Activated T-cell treated with anti-CD3 and anti-CD28 coated beads, Interleukin-2, amount 50 U/mL, for 48 hours (primary cell): ENCODE measurements around the gene HAPLN2.

Experiments used
- DNase-seq, 2 experiments: peaks; one replicate each; pipeline ENCODE4 v3.0.0-alpha.2; 2020

The HAPLN2 gene

GRCh38 chr1:156646738-156647211 is 27.6 kb downstream of the HAPLN2 start:
- DNase-seq = no peak

- DNase-seq = no peak
Measured at GRCh38 chr1:156647351-156647750, 28.1 kb downstream of the HAPLN2 start.

DNA sequence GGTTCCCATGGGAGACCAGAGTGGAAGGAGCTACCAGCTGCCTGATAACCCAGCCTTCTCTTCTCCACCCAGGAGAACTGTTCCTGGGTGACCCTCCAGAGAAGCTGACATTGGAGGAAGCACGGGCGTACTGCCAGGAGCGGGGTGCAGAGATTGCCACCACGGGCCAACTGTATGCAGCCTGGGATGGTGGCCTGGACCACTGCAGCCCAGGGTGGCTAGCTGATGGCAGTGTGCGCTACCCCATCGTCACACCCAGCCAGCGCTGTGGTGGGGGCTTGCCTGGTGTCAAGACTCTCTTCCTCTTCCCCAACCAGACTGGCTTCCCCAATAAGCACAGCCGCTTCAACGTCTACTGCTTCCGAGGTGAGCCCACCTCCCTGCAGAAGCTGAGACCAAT is 29.3 kb downstream of the HAPLN2 start:
- DNase-seq = no peak

DNA sequence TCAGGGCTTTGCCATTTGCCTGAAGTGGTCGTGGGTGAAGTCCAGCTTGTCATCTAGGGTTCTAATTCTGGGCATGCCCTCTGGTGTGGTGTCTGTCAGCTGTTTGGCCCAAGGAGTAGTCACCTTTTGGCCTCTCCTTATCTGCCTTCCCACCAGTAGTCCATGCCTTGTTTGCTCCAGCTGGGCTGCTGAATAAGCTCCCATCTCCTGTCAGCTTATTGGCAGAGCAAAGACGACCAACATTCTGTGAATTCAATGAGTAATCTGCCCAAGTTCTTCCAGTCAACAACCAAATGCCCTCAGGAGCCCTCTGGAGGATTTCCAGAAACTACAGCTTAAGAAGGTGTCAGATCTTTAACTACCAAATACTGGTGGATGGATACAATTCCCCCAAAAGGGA is 29.7 kb downstream of the HAPLN2 start:
- DNase-seq = no peak

DNA sequence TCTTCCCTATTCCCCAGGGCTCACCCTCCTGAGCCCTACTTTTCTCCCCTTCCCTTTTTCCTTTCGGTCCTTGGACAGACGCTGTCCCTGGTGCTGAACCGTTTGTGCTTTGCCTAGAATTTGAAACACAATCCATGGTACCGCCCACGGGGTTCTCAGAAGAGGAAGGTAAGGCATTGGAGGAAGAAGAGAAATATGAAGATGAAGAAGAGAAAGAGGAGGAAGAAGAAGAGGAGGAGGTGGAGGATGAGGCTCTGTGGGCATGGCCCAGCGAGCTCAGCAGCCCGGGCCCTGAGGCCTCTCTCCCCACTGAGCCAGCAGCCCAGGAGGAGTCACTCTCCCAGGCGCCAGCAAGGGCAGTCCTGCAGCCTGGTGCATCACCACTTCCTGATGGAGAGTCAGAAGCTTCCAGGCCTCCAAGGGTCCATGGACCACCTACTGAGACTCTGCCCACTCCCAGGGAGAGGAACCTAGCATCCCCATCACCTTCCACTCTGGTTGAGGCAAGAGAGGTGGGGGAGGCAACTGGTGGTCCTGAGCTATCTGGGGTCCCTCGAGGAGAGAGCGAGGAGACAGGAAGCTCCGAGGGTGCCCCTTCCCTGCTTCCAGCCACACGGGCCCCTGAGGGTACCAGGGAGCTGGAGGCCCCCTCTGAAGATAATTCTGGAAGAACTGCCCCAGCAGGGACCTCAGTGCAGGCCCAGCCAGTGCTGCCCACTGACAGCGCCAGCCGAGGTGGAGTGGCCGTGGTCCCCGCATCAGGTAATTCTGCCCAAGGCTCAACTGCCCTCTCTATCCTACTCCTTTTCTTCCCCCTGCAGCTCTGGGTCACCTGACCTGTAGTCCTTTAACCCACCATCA is 33.1 kb downstream of the HAPLN2 start:
- DNase-seq = no peak

- no peak for DNase-seq
Measured at GRCh38 chr1:156652992-156653355, 33.8 kb downstream of the HAPLN2 start.

- no peak for DNase-seq
Measured at GRCh38 chr1:156654700-156655099, 35.5 kb downstream of the HAPLN2 start.

DNA sequence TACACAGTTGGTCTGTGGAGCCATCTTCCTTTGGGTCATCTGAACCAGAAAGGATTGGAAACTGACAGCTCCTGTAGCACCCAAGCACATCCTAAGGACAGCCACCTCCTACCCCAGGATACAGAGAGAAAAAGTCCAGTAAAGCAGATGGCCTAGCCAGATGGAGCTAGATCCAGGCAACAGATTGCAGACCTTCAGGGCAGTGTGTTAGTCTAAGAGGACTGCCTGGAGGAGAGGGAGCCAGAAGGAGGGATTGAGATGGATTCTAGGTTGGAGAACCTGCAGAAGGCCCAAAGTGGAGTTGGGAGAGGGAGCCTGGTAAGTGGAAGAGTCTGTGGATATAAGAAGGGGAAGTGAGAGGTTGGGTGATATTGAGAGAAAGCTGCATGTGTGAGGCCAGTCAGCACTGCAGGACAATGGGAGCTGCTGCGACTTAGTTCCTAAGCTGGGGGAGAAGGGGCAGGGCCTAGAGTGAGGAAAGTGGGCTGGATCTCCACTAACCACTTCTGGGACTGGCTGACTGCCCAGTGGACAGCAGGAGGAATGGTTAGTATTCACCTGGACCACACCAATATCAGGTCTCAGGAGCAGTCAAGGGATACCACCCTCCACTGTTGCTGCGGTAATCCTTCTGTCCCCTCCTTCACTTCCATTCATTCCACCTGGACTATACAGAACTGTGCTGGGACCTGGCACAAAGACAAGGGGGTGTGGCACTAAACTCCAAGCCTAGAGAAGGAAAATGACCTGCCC is 36.1 kb downstream of the HAPLN2 start:
- DNase-seq = no peak

DNA sequence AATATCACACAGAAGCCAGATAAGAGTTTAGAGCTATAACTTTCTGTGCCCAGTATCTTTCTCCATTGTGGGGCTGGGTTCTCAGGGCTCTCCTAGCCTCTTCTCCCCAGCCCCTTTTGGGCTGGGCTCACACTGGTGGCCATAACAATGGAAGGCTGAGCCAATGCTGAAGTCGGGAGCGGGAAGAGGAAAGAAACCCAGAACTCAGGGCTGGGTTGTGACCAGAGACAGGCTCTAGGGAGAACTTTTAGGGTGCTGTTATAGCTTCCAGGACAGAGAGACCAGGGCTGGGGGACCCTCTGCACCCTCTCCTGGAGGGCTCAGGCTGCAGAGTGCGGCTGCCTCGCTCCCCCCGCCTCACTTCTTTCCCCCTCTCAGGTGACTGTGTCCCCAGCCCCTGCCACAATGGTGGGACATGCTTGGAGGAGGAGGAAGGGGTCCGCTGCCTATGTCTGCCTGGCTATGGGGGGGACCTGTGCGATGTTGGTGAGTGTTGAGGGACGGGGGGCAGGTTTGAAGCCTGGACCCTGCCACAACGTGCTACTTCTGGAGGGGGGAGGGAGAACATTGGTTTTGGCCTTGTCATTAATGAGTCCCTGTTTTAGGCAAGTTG is 36.8 kb downstream of the HAPLN2 start:
- no peak for DNase-seq

GRCh38 chr1:156656806-156657740 is 37.9 kb downstream of the HAPLN2 start:
- peak; percentile 85 to 88 for DNase-seq

DNA sequence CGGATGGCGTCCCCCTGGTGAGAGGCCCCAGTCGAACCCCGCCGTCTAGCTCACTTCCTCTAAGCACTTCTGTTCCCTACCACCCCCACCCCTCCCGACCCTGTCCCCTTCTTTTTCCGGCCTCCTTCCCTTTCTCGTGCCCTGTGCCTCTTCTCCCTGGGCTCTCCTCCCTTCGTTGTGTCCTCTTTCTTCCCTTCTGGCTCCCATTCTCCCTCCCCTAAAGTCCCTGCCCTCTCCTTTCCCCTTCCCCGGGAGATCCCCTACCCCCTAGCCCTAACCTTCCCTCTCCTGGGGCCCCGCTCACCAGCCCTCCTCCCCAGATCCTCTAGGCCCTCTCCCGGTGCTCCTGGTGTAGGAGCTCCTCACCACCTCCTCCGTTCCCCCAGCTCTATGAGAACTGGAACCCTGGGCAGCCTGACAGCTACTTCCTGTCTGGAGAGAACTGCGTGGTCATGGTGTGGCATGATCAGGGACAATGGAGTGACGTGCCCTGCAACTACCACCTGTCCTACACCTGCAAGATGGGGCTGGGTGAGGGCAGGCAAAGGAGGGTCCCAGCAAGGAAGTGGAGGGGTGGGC is 38.6 kb downstream of the HAPLN2 start:
- peak in 1 of 2 experiments; percentile 31 for DNase-seq

DNA sequence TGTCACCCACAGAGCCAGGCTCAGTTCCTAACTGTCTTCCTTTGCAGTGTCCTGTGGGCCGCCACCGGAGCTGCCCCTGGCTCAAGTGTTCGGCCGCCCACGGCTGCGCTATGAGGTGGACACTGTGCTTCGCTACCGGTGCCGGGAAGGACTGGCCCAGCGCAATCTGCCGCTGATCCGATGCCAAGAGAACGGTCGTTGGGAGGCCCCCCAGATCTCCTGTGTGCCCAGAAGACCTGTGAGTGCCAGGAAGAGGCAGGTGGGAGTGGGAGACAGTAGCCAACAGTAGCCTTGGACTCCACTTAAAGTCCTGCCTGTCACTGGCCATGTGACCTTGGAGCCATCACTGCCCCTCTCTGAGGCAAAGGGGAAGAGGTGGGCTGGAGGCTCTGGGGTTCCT is 39.3 kb downstream of the HAPLN2 start:
- no peak for DNase-seq

GRCh38 chr1:156658945-156659574 is 39.8 kb downstream of the HAPLN2 start:
- DNase-seq = no peak

- no peak for DNase-seq
Measured at GRCh38 chr1:156659661-156659987, 40.4 kb downstream of the HAPLN2 start.

DNA sequence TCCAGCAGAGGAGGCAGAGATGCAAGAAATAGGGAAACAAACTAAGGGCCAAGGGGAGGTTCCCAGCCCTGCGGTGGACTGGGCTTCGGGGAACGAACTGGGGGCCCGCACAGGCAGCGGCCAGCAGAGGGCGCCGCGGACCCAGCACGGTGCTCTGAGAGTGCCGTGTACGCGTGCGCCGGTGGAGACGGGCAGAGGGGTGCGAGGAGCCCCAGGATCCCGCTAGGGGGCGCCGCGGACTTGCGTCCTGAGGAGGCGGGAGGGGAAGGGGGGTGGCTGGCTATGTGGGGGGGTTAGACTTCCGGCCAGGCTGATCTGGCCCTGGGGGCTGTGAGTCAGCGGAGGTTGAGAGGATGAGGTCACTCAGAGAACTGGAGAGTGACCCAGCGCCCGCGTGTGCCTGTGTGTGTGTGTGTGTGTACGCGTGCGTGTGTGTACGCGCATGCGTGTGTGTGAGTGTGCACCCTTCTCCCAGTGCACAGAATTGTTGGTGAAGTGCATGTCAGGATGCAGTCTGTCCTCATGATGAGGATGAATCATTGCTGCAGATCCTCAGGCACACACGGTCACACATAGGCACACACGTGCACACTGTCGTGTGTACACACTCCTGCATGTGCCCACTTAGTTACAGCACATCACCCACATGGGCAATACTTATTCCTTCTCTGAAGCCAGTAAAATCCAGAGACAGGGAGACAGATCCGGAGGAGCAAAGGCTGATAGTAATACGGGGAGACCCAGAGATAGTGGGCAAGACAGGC is 41.0 kb downstream of the HAPLN2 start:
- DNase-seq = peak; percentile 96 to 97

DNA sequence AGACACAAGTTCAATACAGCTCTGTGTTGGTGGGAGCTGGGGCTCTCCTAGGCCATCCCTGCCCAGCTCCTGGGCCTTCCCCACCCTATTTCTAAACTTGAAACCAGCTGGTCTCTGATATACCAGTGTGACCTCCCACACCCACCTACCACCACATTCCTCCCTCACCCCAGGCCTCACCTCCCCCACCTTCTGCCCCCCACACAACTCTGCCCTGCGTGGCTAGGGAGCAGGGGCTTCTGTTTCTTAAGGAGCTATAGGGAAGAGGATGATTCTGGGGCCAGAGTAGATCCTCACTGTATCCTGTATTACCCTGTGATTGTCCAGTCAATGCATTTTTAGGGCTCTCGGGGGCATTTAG is 41.5 kb downstream of the HAPLN2 start:
- DNase-seq = no peak

- DNase-seq = no peak
Measured at GRCh38 chr1:156662005-156662799, 43.0 kb downstream of the HAPLN2 start.

DNA sequence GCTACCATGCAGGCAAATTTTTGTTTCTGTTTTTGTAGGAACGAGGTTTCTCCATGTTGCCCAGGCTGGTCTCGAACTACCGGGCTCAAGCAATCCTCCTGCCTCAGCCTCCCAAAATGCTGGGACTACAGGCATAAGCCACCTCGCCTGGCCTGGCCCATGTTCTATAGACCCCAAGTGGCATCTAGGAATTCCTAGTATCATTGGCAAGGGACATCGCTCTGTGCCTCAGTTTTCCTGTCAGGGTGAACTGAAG is 43.5 kb downstream of the HAPLN2 start:
- DNase-seq = no peak

- DNase-seq = no peak
Measured at GRCh38 chr1:156663178-156663577, 44.0 kb downstream of the HAPLN2 start.

DNA sequence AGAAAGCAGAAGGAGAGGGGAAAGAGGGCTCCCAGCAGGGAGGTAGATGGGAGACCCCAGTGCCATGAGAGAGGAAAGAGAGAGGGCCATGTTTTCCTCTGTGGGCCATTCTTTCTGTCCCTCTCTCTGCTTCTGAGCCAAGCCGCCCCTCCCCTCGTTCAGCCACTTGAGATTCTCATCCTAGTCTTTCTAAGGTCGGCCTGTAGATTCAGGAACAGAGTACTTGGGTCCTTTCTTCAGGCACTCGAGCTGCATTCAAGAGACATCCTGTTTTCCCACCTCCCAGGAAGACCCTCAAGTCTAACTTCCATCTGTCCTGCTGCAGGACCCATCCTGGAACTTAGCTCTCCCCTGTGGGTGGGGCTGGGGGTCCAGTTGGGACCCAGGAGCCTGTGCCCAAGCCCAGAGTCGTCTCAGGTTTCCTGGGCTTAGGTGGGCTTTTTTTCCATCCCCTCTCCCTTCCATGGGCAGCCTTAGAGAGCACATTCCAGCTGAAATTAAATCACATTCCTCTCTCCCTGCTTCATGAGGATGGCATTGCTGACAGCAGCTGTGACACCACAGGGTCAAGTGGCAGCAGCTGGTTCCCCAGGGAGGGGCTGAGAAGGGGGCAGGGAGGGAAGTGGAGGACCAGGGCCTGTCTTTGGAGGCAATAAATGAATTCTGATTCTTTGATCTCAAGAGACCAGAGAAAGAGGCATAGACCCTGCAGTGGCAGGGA is 45.0 kb downstream of the HAPLN2 start:
- no peak for DNase-seq
